ENCODE data around the gene ZNF236. TPM values are rescaled to one million over a fixed set of nuclear protein-coding genes. Genes with fewer than 3 reads are reported as not detected.

The ZNF236 gene
- polyA plus RNA-seq, 2 of the 4 experiments (the other 2 are of a cell fraction), result 2.6 to 7.8 TPM

GRCh38 chr18:76844742-76845477 is 22.6 kb downstream of the ZNF236 start (continued):
- TF ChIP-seq, protein P1, sequence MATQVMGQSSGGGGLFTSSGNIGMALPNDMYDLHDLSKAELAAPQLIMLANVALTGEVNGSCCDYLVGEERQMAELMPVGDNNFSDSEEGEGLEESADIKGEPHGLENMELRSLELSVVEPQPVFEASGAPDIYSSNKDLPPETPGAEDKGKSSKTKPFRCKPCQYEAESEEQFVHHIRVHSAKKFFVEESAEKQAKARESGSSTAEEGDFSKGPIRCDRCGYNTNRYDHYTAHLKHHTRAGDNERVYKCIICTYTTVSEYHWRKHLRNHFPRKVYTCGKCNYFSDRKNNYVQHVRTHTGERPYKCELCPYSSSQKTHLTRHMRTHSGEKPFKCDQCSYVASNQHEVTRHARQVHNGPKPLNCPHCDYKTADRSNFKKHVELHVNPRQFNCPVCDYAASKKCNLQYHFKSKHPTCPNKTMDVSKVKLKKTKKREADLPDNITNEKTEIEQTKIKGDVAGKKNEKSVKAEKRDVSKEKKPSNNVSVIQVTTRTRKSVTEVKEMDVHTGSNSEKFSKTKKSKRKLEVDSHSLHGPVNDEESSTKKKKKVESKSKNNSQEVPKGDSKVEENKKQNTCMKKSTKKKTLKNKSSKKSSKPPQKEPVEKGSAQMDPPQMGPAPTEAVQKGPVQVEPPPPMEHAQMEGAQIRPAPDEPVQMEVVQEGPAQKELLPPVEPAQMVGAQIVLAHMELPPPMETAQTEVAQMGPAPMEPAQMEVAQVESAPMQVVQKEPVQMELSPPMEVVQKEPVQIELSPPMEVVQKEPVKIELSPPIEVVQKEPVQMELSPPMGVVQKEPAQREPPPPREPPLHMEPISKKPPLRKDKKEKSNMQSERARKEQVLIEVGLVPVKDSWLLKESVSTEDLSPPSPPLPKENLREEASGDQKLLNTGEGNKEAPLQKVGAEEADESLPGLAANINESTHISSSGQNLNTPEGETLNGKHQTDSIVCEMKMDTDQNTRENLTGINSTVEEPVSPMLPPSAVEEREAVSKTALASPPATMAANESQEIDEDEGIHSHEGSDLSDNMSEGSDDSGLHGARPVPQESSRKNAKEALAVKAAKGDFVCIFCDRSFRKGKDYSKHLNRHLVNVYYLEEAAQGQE (IDR thresholded peaks at IDR 0.05), result no peak
- TF ChIP-seq HOXA7 (CRISPR knock-in tag; IDR thresholded peaks at IDR 0.05), result no peak
- no peak for TF ChIP-seq CHD4 (IDR thresholded peaks at IDR 0.05; ENCODE audit: borderline replicate concordance)
- TF ChIP-seq HOXB5 (CRISPR knock-in tag; IDR thresholded peaks at IDR 0.05), result no peak
- no peak for TF ChIP-seq NR3C1 (IDR thresholded peaks at IDR 0.05)
- no peak for TF ChIP-seq KDM5A (IDR thresholded peaks at IDR 0.05)
- TF ChIP-seq NFE2L2 (conservative IDR thresholded peaks at IDR 0.05; ENCODE audit: low read length), result no peak

- no peak for ATAC-seq
- peak overlapping the region; percentile 88 to 90 for H3K27ac ChIP-seq
- TF ChIP-seq SMC3 (IDR thresholded peaks at IDR 0.05) (no peak), CHD4 (IDR thresholded peaks at IDR 0.05; ENCODE audit: borderline replicate concordance) (no peak), POLR2AphosphoS2 (conservative IDR thresholded peaks at IDR 0.05; ENCODE audit: low read length) (no peak), TP53 (CRISPR knock-in tag; IDR thresholded peaks at IDR 0.05) (no peak), RNF2 (IDR thresholded peaks at IDR 0.05; ENCODE audit: borderline replicate concordance, low read depth) (no peak)
- no peak for DNase-seq (ENCODE audit: low read depth in 1 of 2, low spot score in 1 of 2)
- ChIA-PET CTCF (interaction anchor here (1.4 to 1.9 kb wide), 2 partner anchors 23 to 44 kb away, joined by 3 to 10 read pairs; no protein-coding TSS in a partner anchor), POLR2A (no interaction called here)
- no peak for FAIRE-seq
- H3K9me3 ChIP-seq, result no peaks in the 10 kb centered on the region
- H3K4me1 ChIP-seq, result peaks cover 80% of the 10 kb centered on the region
- no peak overlapping the region for H3K4me3 ChIP-seq
- 95% methylated on average over 5 of the region's 5 CpGs for WGBS (ENCODE audit: missing lambda C conversion rate)
- peak overlapping the region; percentile 94; the same call in 2 of the 3 replicates for H3K4me2 ChIP-seq
These were observed 23.9 kb downstream of the ZNF236 start for GRCh38 chr18:76846217-76846616.

DNA sequence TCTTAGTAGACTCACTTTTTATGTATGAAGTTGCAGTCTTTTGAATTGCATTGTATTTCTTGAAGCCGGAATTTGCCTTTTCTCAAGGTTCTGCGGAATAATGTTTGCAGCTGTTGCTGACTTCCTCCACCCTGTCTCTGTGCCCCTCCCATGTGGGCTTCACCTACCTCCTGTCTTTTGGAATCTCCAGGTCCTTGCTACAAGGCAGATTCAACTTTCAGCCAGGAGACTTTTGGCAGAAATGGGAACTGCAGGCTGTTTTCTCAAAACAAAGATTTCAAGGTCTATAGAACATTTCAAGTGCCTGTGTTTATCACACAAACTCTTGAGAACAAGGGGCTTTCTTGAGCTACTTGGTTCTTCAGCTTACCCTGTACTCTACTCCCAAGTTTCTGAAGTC is 25.6 kb downstream of the ZNF236 start:
- TF ChIP-seq MYC (IDR thresholded peaks at IDR 0.05; ENCODE audit: borderline replicate concordance, low read length), result no peak
- TF ChIP-seq FOSB (CRISPR knock-in tag; IDR thresholded peaks at IDR 0.05), result no peak
- TF ChIP-seq ESRRA (IDR thresholded peaks at IDR 0.05; ENCODE audit: borderline replicate concordance, low read length), result no peak
- TF ChIP-seq CBX2 (IDR thresholded peaks at IDR 0.05; ENCODE audit: borderline replicate concordance, low read depth), result no peak
- no peak for TF ChIP-seq MAFK (IDR thresholded peaks at IDR 0.05; ENCODE audit: partially characterized antibody)
- no peak for TF ChIP-seq POLR2AphosphoS2 (conservative IDR thresholded peaks at IDR 0.05; ENCODE audit: low read length)
- no peak for TF ChIP-seq NR3C1 (IDR thresholded peaks at IDR 0.05)
- no peak for TF ChIP-seq JUN (IDR thresholded peaks at IDR 0.05)
- TF ChIP-seq, protein P2, sequence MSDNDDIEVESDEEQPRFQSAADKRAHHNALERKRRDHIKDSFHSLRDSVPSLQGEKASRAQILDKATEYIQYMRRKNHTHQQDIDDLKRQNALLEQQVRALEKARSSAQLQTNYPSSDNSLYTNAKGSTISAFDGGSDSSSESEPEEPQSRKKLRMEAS (IDR thresholded peaks at IDR 0.05), result no peak
- TF ChIP-seq CHD2 (IDR thresholded peaks at IDR 0.05; ENCODE audit: low read length, partially characterized antibody), result no peak
- no peak for TF ChIP-seq GATA3 (IDR thresholded peaks at IDR 0.05; ENCODE audit: borderline replicate concordance)
- no peak for TF ChIP-seq EP300 (IDR thresholded peaks at IDR 0.05)
- Histone ChIP-seq H3K4me3 (no peak overlapping the region), H3K4me1 (peaks cover 71% of the 10 kb centered on the region), H3K4me2 (peak overlapping the region; percentile 37; the same call in 2 of the 3 replicates), H3K9me3 (no peaks in the 10 kb centered on the region), H3K27ac (peak overlapping the region; percentile 69 to 90; a peak in 2 of 6 replicates)
- 54% methylated on average over 2 of the region's 2 CpGs for WGBS (ENCODE audit: missing lambda C conversion rate)
- CTCF ChIA-PET, result interaction anchor here (1.5 kb wide), 1 partner anchor 46 kb away, joined by 5 read pairs; no protein-coding TSS in a partner anchor
- peak in 1 of 2 experiments; percentile 63; a peak in 3 of 6 replicates for ATAC-seq
- POLR2A ChIA-PET, result no interaction called here
- peak in 1 of 2 experiments; percentile 35 for DNase-seq (ENCODE audit: low read depth in 1 of 2, low spot score in 1 of 2)
- FAIRE-seq, result no peak

Measured in A549 (cell line).